Uterus (tissue), 2 donors: Measurements from ENCODE around the gene MAN2A1.

Experiments used
- POLR2A ChIP-seq, 2 donors: fragments of 450-650 bp; IDR thresholded peaks; one replicate each; pipeline ENCODE4 v1.6.1; 2016; ENCODE audit warnings: antibody characterized with exemption in 2 of 2, mild to moderate bottlenecking in 1 of 2, moderate library complexity in 1 of 2
- TF ChIP-seq, protein P1 (sequence below), 4 experiments: fragments of 200-600 bp in 2 of 4; fragments of 450-650 bp in 2 of 4; sonication (generic) in 2 of 4; IDR thresholded peaks; one replicate each; pipeline ENCODE4 v1.5.1; 2016 to 2019; ENCODE audit warnings: antibody characterized with exemption in 4 of 4, mild to moderate bottlenecking in 2 of 4, moderate library complexity in 1 of 4

DNA sequence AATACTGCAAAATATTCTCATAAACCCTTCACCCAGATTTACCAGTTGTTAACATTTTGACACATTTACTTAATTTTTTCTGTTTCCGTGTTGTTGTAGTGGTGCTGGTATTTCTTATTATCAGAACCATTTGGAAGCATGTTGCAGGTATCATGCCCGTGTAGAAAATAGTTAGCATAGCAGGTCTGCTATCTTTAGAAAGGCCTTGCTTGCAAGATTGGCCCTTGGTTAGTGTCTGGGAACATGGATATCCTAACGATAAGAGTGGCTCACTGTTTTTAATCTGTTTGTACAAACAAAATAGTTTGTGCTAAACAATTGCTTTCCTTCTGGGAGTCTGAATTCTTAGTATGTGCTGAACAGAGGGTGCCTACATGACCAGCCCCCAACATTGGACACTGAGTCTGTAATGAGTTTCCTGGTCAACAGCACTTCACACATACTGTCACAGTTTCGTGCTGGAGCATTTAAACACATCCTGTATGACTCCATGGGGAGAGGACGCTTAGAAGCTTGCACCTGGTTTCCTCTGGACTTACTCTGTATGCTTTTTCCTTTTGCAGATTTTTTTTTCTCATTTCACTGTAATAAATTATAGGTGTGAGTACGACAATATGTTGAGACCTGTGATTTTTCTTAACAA, 66.9 kb downstream of the MAN2A1 start:
- TF ChIP-seq, protein P1, sequence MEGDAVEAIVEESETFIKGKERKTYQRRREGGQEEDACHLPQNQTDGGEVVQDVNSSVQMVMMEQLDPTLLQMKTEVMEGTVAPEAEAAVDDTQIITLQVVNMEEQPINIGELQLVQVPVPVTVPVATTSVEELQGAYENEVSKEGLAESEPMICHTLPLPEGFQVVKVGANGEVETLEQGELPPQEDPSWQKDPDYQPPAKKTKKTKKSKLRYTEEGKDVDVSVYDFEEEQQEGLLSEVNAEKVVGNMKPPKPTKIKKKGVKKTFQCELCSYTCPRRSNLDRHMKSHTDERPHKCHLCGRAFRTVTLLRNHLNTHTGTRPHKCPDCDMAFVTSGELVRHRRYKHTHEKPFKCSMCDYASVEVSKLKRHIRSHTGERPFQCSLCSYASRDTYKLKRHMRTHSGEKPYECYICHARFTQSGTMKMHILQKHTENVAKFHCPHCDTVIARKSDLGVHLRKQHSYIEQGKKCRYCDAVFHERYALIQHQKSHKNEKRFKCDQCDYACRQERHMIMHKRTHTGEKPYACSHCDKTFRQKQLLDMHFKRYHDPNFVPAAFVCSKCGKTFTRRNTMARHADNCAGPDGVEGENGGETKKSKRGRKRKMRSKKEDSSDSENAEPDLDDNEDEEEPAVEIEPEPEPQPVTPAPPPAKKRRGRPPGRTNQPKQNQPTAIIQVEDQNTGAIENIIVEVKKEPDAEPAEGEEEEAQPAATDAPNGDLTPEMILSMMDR (IDR thresholded peaks at IDR 0.05): no peak
- no peak for TF ChIP-seq POLR2A (IDR thresholded peaks at IDR 0.05)
